GM04503 (cell line): ENCODE data around the gene APBA1.

ENCODE experiments used
- DNase-seq: peaks from one replicate; pipeline ENCODE4 v3.0.0-alpha.2; 2012; ENCODE audit warnings: low read depth

The APBA1 gene

DNA sequence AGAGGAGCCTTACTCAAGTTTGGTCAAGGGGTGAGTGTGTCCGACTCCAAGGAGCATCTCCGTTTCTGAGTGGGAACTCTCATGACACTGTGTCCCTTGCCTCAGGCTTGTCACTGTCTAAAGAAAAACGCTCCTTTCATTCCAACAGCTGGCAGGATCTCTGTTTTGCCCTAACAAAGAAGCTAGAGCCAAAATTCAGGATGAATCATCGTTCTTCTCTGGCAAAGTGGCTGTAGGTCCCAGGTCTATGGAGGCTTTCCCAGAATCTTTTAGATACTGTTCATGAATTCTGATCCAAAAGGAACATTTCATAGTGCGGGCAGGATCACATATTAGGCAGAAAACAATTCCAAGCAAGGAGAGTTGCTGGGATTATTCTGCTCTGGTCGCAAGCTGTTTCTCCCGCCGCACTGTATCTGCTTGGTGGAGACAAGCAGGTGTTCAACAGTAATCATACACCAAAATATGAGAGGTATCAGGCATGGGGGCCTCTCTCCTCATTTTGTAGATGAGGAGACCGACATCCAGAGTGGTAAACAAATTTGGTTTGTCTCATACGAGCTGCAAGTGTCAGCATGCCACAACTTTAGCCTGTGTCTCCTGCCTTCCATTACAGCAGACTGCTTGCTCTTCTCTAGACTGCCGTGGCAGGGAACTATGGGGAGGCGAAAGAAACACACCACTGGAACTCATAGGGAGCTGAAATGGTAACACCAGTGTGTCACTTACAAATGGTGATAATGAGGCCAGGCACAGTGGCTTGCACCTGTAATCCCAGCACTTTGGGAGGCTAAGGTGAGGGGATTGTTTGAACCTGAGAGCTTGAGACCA lies 274.6 kb downstream of the APBA1 start:
- no peak for DNase-seq

DNA sequence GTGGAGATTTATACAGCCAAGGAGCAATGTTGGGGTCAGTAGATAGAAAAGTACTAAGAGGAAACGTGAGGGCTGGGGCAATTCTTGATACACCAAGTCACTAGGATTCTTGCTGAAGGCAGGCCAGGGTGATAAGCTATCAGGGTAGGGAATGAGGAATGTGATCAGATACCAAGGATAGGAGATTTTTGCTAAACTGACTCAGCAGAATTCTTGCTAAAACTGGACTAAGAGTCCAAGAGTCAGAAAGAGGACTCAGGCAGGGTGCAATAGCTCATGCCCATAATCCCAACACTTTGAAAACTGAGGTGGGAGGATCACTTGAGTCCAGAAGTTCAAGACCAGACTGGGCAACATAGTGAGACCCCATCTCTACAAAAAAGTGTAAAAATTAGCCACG lies 275.4 kb downstream of the APBA1 start:
- no peak for DNase-seq

DNA sequence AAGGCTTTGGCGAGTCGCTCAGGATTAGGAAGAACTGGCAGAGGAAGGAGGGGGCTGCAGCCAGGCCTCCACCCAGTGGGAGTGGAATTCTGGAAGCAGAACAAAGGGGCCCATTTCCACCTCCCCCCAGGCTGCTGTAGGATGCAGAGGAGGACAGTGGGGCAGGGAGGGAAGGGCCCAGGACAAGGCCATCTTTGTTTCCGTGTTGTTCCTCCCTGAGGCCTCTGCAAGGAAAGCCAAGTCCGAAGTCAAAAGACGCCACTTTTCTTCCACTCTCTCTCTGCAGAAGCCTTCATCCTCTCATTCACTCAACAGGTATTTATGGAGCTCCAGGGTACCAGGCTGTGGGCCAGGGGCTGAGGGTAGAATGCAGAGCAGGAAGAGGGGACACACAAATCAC lies 276.5 kb downstream of the APBA1 start:
- DNase-seq, result no peak

DNA sequence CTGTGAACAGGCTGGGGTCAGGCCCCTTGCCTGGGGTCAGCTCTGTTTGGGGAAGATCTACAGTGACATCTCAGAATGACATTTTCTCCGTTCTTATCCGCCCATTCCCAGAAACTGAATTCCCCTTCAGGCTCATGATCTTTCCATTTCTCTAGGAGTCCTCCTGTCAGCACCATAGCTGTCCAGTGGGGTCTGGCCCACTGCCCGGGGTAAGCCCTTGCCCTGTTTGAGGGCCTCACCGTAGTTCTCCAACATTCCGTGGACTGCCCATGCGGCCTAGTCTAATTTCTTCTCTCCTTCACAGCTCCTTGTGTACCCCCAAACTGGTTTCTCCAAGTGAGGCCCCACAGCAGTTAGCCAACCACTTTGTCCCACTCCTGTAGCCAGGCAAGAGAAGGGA lies 278.7 kb downstream of the APBA1 start:
- DNase-seq, result no peak

DNA sequence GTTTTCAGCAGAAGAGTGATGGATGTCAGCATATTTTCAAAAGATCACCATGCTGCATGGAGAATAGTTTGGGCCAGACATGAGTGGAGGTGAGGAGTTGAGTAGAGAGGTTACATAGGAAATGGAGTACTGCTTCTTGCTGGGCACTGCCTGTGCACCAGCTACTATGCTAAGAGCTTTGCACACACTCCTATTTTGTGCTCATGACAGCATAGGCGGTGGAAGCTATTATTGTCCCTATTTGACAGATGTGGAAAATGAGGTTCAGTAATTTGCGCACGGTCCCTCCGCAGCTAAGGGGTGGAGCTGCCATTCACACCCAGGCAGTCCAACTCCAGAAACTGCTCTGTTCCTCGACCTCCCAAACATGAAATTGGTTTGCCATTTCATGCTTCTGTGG lies 279.3 kb downstream of the APBA1 start:
- DNase-seq, result no peak

DNA sequence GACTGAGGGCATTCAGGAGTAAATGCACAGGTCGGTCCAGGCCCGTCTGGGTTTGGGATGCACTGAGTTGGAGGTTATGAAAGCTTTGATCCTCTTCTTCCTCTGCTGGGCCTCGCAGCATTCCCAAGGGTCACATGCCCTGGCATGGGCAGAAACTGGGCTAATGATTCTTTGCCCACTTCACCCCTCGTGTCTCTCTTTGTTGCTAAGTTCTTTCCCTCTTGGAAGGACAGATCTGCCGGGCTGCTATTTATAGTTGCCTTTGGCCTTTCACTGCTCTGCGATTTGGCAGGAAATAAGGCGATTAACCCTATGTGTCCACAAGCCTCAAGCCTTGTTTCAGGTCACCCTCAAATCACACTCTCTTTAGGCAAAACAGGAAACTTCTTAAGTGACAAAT lies 280.2 kb downstream of the APBA1 start:
- no peak for DNase-seq

DNA sequence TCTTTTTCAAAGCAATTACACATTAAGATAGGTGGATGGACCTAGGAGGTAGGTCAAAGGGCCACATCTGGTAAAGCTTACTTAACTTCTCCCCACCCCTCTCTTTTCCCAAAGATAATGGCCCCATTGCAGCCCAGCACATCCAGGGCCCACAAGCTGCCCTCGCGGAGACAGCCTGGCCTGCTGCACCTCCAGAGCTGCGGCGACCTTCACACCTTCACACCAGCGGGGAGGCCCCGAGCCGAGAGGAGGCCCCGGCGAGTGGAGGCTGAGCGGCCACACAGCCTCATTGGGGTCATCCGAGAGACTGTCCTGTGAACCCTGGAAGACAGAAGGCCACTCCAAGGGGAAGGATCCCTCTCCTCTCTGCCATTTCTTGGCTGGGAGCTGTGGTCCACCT lies 280.7 kb downstream of the APBA1 start:
- no peak for DNase-seq

DNA sequence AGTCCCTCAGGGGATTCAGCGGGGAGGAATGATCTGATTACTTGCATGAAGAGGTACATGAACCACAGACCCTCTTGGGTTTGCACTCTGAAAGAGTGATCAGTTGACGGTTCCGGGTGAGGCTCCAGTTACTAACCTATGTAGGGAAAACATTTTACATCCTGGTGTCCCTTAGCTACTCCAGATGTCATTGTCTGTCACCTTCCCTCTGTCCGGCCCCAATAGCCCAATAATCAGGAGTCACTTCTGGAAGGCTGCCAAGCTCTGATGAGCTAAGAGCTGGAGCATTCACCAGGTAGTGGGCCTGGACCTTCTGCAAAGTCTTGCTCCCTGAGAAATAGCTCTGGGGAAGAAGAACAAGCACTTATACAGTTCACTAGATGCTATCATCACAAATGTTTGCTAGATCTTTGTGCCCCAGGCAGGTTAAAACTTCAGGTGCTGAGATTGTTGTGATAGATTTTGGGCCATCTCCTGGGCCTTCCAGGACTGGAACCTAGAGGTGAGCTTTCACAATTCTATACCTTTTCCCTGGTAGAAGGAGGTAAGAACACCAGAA lies 282.7 kb downstream of the APBA1 start:
- no peak for DNase-seq

DNA sequence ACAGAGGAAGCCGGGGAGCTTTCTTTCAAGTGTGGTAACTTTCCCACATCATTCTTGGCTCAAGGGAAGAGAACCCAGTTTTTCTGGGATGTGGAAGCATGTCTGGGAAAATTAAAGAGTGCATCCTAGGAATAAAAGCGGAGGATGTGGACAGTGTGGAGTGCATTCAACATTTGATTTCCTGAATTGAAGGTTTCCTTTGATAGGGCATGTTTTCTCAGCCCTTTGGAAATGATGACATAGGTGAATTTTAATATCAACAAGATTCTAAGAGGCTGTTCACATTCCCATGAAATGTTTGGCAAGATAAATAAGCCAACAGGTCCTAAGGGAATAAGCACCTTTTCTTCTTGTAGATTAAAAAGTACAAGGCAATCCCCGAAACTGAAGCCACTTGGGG lies 283.6 kb downstream of the APBA1 start:
- no peak for DNase-seq

DNA sequence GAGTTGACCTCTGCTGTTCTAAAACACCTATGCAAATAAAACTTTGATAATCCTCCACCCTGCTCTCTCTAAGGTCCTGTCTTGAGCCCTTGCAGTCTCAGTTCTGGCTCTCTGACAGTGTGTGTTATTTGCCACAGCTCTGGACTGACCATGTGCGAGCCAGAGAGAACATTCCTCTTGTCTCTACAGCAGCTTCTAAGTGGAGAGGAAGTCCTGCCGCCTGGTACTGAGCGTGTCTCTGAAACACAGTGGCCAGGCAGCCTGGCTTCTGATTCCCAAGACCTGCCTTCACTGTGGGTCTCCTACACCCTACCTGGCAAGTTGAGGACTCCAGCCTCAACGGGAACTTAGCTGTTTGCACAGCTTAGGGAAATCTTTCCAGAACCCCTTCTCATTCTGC lies 285.5 kb downstream of the APBA1 start:
- DNase-seq, result no peak

DNA sequence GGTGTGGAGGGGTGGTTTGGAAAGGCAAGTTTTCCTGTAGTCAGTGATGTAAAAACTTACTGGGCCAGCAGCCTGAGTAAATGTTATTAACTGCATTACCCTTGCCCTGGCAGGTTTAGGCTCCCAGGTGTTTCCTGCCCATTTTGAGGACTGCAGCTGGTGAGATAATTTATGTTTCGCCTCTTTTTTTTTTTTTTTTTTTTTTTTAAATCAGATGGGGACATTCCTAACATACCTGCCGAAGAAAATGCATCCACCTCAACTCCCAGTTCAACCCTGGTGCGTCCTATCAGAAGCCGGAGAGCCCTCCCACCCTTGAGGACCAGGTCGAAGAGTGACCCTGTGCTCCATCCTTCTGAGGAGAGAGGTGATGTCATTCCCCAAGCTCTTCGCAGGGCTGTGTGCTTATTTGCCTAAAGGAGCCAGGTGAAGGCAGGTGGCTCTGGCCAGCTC lies 286.6 kb downstream of the APBA1 start:
- no peak for DNase-seq

DNA sequence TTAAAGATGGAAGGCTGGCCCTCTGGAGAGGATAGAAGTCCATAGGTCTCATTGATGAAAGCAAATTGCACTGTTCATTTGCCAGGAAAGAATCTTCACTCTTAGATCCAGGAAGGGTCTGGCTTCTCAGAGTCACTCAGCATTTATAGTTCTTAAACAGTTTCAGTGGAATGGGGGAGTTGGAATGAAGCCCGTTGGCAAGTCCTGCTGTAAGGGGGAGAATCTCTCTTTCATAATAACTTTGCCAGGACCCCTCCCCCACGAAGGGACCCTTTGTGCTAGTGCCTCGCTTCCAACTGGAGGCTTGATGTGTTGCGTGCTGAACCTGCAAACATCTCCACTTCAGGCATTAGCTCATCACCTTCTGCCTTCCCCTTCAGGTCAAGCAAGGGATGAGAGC lies 290.0 kb downstream of the APBA1 start:
- no peak for DNase-seq

DNA sequence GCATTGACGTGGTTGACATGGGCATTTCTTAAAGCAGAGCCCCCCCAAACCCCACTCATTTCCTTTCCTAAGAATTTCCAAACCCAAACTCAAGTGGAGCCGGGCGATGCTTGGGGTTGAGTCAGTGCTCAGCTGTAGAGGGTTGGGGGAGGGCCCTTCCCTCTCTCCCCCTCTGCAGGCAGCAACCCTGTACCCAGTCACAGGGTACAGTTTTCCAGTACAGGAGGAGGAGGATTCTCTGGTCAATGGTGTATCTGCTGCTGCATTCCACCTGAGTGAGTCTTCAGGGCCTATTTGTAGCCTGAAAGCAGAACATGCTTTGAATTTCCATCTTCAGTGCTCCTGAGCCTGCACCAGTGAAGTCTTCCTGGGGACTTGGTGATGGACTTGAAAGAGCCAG lies 291.4 kb downstream of the APBA1 start:
- DNase-seq, result no peak

DNA sequence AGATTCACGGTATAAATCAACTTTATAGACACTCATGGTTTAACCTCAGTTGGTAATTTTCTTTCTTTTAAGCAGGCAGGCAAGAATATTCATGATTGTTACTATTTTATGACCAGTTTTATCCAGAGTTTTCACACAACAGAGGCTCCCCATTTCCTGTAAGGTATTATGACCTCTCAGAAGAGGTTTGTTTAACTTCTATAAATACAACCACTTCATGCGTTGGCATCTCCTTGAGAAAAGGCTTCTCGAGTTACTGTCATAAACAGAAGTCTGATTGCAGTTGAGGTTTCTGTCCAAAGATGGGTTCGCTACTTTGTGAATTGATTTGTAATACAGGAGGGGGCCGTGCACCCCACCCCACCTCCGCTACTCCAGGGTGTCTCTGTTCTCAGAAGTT lies 291.9 kb downstream of the APBA1 start:
- DNase-seq, result no peak

DNA sequence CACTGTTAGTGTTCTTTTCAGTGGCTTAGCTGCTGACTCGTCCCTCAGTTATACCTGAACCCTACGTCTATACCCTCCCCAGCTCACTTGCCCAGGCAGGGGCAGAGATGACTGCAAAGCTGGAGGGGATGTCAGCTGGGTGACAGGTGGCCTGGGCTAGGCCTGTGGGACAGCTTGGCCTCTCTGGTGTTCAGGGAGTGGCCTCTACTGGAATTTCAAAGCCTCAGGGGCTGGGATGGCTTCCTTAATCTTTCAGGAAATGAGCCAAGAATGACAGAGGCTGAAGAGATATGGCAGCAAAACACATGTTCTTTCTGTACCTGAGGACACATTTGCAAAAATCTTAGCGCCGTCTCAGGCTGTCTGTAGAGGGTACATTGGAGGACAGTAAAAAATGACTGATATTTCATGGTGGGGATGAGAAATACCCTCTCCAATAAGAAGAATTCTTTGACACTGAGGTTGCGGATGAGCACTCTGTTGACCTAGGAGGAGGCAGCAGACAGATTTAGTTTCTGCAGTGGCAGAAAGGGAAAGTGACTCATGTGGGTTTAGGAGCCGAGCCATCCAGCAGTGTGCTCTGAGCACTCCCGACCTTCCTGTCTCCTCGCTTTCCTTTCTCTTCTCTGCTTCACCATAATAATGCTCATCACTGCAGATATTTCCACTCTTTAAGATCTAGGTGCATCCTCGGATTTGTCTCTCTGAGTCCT lies 292.7 kb downstream of the APBA1 start:
- DNase-seq, result no peak

DNA sequence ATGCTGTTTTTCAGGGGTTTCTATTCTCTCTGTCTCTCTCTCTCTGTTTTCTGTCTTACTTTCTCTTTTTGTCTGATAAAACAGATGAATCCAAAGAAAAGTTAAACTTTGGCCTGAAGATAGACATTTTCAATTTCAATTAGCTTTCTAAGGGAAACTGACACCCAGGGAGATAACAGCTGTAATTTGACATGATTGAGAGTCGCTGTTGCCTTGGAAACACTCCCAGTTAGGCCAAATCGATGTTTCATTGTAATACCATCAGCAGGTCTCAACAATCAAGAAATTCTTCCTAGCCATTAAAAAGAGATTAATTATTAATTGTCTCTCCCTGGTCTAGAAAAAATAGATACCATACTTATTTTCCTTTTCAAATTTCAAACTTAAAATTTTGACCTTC lies 294.2 kb downstream of the APBA1 start:
- no peak for DNase-seq
